ENCODE data around the gene SERPINA5. TPM values are rescaled to one million over a fixed set of nuclear protein-coding genes. Genes with fewer than 3 reads are reported as not detected.

Gene SERPINA5
- total and polyA plus RNA-seq, 2 of the 8 experiments (the other 6 are each of a cell fraction or from before 2014, with no cell fraction given): 1.8 to 1.9 TPM

Other genes starting within 250 kb of the SERPINA5 start
- not detected in 2 replicates for gene SERPINA2, start 214.7 kb upstream of the SERPINA5 start, total RNA-seq (2021; fragmentation: NEBNext Ultra II Directional; extraction: Animal tissue kit (Norgen Biotek cat#: 25700))
- gene SERPINA2, start 214.7 kb upstream of the SERPINA5 start, polyA plus RNA-seq (2011; rRNA removed): not detected in 2 replicates
- gene SERPINA1, start 192.8 kb upstream of the SERPINA5 start, total RNA-seq (2021; fragmentation: NEBNext Ultra II Directional; extraction: Animal tissue kit (Norgen Biotek cat#: 25700)): not detected in 2 replicates
- gene SERPINA1, start 192.8 kb upstream of the SERPINA5 start, polyA plus RNA-seq (2011; rRNA removed): 0.06 and 0.08 TPM in 2 replicates
- 0.39 and 0.65 TPM in 2 replicates for gene SERPINA11, start 128.6 kb upstream of the SERPINA5 start, total RNA-seq (2021; fragmentation: NEBNext Ultra II Directional; extraction: Animal tissue kit (Norgen Biotek cat#: 25700))
- 0.24 and 0.36 TPM in 2 replicates for gene SERPINA11, start 128.6 kb upstream of the SERPINA5 start, polyA plus RNA-seq (2011; rRNA removed)
- gene SERPINA9, start 105.2 kb upstream of the SERPINA5 start, total RNA-seq (2021; fragmentation: NEBNext Ultra II Directional; extraction: Animal tissue kit (Norgen Biotek cat#: 25700)): not detected in 2 replicates
- gene SERPINA9, start 105.2 kb upstream of the SERPINA5 start, polyA plus RNA-seq (2011; rRNA removed): not detected in 2 replicates
- gene SERPINA12, start 72.0 kb upstream of the SERPINA5 start, total RNA-seq (2021; fragmentation: NEBNext Ultra II Directional; extraction: Animal tissue kit (Norgen Biotek cat#: 25700)): not detected in 2 replicates
- gene SERPINA12, start 72.0 kb upstream of the SERPINA5 start, polyA plus RNA-seq (2011; rRNA removed): not detected in 2 replicates
- not detected in 2 replicates for gene SERPINA4, start 20.0 kb upstream of the SERPINA5 start, total RNA-seq (2021; fragmentation: NEBNext Ultra II Directional; extraction: Animal tissue kit (Norgen Biotek cat#: 25700))
- gene SERPINA4, start 20.0 kb upstream of the SERPINA5 start, polyA plus RNA-seq (2011; rRNA removed): not detected in 2 replicates
- not detected in 2 replicates for gene SERPINA3, start 31.0 kb downstream of the SERPINA5 start, total RNA-seq (2021; fragmentation: NEBNext Ultra II Directional; extraction: Animal tissue kit (Norgen Biotek cat#: 25700))
- not detected in 2 replicates for gene SERPINA3, start 31.0 kb downstream of the SERPINA5 start, polyA plus RNA-seq (2011; rRNA removed)
- 0.34 and 0.54 TPM in 2 replicates for gene GSC, start 188.7 kb downstream of the SERPINA5 start, total RNA-seq (2021; fragmentation: NEBNext Ultra II Directional; extraction: Animal tissue kit (Norgen Biotek cat#: 25700))
- 0.17 and 0.25 TPM in 2 replicates for gene GSC, start 188.7 kb downstream of the SERPINA5 start, polyA plus RNA-seq (2011; rRNA removed)

All from H1 (cell line).